Inflammatory macrophage treated with lipopolysaccharide for 4 hours (primary cell): ENCODE measurements around the gene KLF4.

Experiments
- DNase-seq: peaks from one replicate; pipeline ENCODE4 v3.0.0-alpha.2; 2020

Gene KLF4

DNA sequence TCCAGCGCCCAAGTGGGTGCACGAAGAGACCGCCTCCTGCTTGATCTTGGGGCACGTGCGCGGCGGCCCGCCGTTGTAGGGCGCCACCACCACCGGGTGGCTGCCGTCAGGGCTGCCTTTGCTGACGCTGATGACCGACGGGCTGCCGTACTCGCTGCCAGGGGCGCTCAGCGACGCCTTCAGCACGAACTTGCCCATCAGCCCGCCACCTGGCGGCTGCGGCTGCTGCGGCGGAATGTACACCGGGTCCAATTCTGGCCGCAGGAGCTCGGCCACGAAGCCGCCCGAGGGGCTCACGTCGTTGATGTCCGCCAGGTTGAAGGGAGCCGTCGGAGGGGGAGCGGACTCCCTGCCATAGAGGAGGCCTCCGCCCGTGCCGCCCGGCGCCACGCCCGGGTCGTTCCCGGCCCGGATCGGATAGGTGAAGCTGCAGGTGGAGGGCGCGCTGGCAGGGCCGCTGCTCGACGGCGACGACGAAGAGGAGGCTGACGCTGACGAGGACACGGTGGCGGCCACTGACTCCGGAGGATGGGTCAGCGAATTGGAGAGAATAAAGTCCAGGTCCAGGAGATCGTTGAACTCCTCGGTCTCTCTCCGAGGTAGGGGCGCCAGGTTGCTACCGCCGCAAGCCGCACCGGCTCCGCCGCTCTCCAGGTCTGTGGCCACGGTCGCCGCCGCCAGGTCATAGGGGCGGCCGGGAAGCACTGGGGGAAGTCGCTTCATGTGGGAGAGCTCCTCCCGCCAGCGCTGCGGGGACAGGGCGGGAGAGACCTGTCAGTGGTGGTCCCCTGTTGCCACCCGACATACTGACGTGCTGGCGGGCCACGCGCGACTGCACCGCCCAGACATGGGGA is 1.8 kb downstream of the KLF4 start:
- peak; percentile 57 for DNase-seq

DNA sequence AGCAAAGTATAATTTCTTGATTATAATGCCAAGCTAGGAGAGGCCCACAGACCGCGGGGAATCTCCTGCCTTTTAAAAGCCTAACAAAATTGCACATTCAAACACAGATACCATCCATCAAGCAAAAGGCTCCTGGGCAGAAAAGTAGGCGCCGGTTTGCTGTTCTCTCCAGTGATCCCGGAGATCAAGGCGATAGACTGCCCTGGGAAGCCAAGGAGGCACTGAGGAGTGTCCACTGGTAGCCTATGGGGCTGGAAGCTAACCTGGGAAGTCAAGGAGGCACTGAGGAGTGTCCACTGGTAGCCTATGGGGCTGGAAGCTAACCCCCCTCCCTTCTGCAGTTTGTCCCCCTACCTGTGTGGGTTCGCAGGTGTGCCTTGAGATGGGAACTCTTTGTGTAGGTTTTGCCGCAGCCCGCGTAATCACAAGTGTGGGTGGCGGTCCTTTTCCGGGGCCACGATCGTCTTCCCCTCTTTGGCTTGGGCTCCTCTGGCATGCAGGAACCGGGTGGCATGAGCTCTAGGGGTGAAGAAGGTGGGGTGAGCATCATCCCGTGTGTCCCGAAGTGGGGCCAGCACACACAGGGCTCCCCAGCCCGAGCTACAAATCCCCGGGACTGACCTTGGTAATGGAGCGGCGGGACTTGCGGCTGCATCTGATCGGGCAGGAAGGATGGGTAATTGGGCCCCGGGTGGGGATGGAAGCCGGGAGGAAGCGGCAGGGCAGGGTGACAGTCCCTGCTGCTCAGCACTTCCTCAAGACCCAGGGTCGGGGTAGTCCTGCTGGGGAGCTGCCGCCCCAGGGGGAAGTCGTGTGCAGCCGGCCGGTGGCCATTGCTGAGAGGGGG is 2.7 kb downstream of the KLF4 start:
- DNase-seq: peak; percentile 32

DNA sequence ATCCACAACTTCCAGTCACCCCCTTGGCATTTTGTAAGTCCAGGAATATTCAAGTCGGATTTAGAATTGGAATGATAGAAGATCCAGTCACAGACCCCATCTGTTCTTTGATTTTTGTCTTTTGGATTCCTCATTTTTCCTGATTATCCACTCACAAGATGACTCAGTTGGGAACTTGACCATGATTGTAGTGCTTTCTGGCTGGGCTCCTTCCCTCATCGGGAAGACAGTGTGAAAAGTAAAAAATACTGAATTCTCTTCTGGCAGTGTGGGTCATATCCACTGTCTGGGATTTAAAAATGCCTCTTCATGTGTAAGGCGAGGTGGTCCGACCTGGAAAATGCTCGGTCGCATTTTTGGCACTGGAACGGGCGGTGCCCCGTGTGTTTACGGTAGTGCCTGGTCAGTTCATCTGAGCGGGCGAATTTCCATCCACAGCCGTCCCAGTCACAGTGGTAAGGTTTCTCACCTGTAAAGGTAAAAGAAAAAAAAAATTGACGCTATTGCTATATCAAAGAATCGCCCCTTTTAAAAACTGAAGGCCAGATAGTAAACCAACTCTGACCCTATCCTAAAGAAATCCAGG is 4.0 kb downstream of the KLF4 start:
- DNase-seq: no peak

DNA sequence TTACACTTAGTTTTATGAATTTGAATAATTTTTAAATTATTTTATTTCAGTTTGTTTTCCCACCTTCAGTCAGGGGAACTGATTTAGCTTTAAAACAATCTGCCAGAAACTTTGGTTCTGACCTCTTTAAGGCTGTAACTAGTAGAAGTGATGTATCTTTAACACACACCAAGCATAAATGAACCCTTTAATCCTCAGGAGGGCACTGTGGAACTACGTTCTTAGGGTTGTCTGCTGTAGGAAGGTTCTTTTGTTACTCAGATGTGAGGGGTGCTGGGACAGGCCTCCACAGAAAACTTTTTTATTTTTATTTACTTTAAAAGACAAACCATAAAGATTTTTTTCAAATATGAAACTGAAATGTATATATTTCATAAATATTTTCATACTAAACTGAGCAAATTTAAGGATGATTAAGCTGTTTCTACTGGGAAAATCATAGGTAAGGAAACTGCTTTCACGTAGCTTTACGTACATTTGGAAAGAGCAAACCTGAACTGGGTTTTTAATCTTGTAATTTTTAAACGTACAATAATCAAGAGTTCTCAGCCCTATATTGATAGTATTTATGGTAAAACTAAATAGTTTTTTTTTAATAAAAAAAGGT is 5.3 kb downstream of the KLF4 start:
- DNase-seq: peak; percentile 76

DNA sequence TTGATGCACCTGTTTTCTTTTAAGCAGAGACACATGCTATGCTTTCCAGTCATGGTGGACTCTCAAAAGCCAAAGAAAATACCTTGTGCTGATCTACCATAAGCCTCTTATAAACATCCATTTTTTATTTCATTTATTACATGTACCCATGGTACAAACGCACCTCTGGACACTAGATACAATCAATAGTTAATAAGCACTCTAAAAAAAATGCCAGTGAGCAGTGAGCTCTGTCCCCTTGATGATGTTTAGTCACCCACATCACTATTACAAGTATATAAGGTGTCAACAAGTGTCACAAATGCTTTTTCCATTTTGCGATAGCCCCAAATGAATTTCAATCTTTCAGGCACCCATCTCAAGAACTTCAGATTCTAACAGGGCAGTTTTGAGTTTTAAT is 5.9 kb downstream of the KLF4 start:
- DNase-seq: no peak

DNA sequence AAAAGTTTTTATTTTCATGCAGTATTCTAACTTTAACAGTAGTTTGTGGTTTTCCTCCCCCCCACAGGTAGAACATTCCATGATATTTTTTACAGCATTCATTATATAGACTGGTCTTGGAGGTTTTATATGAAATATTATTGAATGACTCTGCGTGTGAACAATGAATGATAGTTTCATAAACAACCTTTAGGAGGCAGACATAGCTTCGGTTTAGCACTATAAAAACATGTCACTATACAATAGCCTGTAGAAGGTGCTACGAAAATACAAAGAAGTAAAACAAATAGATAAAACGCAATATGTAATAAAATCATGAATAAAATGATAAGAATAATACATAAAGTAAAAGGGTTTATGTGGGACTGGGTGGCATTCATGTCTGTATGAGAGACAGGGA is 8.5 kb downstream of the KLF4 start:
- DNase-seq: peak; percentile 28

DNA sequence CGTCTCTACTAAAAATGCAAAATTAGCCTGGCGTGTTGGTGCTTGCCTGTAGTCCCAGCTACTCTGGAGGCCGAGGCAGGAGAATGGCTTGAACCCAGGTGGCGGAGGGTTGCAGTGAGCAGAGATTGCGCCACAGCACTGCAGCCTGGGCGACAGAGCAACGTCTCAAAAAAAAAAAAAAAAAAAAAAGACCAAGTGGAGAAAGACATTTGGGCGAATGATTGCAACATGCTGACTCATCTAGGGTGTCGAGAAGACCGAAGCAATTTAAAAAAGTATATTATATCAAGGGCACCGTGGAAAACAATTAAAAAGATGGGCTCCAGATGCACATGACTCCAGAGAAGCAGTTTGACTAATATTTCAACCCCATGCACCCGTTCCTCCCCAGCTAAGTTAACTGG is 9.2 kb downstream of the KLF4 start:
- DNase-seq: peak; percentile 88

DNA sequence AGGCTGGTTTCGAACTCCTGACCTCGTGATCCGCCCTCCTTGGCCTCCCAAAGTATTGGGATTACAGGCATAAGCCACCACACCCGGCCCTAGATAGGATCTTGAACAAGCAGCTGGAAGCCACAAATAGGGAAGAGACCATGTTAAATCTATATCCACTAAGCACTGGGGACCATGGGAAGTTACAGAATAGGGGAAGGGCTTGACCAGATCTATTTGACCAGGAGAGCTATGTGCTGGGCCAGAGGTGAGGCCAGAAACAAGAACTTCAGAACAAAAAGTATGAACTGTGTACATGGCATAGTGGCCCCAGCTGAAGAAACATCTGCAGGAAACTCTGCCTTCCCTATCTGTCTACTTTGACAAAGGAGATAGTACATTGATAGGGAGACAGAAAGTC is 10.8 kb downstream of the KLF4 start:
- no peak for DNase-seq

DNA sequence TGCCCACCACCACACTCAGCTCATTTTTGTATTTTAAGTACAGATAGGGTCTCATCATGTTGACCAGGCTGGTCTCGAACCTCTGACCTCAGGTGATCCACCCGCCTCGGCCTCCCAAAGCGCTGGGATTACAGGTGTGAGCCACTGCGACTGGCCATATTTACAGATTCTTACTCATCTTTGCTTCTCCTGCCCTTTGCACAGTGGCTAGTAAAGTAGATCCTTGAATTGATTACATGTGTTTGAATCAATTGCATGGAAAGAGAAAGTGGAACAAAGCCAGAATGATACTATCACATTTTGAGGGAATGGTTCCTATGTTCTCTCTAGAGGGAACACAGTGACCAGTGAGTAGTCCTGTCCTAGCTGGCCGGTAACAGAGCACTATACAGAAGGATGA is 15.4 kb downstream of the KLF4 start:
- no peak for DNase-seq

DNA sequence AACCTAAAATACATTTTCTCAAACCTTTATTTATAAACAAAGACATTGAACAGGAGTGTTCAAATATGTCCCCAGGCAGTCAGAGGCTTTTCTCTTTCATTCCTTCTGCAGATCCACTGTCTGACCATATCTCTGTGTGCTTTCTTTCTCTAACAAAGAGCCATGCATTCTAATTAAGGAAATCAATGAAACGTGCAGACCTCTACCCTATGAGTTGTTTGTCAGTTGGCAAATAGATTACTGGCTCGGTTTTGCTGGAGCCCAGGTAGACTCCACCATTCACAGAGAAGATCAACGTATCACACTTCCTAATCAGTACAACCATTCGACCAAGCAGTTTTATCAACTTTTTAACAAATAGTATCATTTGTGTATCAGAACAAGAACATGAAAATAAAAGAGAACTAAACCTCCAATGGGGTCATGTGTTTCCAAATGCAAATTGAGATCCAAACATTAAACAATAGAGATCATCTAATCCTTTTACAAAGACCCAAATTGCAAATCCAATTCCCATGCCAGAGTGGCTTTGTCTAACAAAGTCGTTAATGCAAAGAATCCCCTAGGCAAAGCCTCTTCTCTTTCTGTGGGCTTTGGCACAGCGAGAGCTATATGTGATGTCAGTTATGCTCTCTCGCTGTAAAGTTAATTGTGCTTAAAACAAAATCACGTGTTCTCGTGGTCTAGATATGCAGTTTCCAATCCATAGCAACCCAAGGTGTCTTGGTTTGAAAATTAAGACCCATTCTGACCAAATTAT is 16.8 kb downstream of the KLF4 start:
- no peak for DNase-seq

DNA sequence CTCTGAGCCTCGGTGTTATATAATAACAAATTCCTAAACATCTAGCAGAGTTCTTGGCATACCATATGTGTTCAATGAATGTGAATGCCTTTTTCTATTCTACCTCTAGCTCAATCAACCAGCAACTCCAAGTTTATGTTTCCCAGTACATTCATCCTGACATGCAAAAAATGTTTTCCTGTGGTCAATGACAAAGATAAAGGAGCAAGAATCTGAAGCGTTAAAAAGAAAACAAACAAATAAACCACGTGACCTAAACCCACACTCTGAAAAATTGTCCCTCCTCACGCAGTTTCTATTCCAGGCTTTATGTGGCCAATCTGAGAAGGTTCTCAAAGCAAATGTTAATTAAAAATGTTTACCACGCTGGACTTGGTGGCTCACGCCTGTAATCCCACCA is 18.0 kb downstream of the KLF4 start:
- no peak for DNase-seq

DNA sequence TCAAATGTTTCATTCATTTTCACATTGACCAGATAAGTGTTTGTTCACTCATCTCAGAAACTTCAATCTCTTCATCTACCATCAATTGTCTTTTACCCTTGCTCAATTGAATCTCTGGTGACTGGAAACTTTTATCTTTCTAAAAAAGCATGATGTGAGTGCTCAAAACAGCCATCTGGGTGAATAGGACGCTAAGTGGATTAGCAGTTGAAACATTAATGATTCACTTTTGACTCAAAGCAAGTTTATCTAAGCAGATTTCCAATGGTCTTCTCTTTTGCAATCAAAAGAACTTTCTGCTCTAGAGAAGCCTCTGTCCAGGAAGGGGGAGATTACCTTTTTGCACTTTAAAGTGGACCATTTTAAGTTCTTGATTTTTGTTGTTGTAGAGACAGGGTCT is 22.2 kb downstream of the KLF4 start:
- DNase-seq: no peak

DNA sequence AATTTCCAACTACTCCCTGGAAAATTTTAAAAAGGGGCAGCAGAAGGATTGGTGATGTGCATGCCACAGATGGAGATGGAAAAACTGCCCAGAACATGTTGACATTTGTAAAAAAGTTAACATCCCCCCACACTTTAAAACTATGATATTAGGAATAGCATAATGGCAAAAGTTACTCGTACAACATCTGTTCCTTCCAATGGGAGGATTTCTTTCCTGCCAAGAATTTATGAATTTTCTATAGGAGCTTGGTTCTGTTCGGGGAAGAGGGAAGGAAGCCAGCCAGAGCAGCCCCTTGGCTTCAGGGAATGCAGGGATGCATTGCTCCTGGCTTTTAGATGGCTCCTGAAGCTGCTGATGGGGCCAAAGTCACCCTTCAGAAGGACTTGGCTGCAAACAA is 22.7 kb downstream of the KLF4 start:
- no peak for DNase-seq

DNA sequence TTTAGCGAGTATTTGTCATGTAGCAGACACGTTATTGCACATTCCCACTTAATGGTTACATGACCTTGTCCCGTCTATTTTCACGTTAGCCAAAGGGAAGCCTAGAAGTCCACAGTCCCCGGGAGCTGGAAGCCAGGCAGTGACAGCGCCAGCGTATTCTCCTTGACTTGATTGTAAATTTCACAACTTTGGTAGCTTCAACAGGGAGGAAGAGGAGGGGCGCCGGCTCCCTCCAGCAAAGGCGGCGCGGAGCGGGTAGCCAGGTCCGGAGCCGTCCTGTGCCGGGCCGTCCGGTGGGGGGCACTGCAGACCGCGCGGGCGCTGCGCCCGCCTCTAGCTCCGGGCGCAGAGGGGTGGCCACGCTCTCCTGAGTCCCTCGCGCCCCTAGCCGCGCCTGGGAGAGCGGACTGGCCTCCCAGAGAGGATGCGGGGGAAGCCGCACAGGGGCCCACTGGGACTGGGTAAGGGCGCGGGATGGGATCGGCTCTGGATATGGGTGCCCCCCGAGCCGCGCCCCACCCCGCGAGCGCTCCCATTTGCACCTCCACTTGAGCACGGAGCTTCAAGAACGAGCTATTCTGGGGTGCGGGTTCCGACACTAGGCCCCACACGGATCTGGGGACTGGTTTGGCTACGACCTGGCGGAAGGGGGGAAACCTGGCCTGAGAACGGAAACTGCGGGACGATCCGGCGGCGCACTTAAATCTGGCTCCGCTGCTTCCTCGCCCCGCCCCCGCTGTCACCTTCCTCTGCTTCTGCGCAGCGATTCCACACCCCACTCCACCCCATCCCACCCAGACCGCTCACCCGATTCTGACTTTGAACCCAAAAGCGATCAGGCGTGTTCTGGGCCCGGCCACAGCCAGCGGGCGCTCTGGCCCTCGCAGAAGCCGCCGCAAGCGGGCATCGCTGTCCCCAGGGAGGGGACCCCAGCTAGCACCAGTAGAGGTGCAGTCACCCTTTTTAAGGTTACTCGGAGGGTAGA is 23.8 kb downstream of the KLF4 start:
- DNase-seq: peak; percentile 69

DNA sequence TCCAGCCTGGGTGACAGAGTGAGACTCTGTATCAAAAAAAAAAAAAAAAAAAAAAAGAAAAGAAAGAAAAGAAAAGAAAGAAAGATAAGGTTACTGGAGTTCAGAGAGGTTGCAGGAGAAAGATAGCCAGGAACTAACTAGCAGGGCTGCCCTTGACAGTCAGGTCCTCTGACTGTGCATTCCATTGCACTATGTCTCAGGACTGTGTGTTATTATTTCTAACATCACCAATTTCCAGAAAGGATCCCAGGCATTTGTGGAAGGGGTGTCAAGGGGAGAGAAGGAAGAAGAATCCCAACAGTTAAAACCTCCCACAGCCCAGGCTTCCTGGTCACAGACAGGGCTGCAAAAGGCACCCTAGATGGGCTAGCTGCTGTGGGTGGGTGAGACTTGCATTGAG is 25.1 kb downstream of the KLF4 start:
- no peak for DNase-seq

DNA sequence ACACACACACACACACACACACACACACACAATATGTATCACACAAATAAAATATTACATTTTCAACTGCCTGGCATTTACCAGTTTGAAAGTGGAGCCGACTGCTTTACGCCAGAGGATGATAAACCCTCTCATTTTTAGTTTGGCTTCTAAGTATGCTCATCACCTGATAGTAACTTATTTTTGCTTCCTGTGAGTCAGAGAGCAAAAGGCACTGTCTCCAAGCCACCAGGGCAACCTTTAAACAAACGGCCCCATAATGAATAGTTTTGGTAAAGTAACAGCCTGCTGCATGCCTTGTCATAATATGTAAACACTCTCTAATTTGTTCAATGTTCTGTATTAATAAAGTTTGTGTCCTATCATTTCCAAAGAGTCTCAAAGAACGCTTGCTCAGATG is 26.9 kb downstream of the KLF4 start:
- DNase-seq: no peak

DNA sequence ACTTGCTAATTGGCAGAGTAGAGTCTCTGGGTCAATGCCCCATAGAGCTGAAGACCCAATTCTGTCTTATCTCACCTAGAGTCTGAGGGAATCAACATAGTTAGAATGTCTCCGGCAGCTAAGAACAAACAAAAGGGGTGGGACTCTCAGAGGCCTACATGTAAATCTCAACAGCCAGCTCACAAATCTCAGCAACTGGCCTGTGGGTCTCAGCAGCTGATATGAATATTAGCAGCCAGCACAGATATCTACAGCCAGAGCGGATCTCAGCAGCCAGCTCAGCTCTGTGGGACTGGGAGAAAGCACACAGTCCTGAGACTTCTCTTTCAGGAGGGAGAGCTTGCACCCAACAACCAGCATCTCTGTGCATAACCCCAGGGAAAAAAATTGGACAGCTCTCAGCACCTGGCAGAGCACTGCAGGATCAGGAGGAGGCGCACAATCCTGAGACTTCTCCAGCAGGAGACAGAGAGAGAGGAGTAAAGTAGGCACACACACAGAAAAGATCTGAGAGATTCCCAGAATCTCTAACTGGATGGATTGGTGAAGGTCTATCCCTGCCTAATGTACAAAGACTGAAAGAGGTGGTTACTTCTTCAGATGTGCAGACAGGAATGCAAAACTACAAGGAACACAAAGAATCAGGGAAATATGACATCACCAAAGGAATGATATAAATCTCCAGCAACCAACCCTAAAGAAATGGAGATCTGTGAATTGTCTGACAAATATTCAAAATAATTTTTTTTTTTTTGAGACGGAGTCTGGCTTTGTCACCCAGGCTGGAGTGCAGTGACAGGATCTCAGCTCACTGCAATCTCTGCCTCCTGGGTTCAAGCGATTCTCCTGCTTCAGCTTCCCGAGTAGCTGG is 29.2 kb downstream of the KLF4 start:
- DNase-seq: no peak

DNA sequence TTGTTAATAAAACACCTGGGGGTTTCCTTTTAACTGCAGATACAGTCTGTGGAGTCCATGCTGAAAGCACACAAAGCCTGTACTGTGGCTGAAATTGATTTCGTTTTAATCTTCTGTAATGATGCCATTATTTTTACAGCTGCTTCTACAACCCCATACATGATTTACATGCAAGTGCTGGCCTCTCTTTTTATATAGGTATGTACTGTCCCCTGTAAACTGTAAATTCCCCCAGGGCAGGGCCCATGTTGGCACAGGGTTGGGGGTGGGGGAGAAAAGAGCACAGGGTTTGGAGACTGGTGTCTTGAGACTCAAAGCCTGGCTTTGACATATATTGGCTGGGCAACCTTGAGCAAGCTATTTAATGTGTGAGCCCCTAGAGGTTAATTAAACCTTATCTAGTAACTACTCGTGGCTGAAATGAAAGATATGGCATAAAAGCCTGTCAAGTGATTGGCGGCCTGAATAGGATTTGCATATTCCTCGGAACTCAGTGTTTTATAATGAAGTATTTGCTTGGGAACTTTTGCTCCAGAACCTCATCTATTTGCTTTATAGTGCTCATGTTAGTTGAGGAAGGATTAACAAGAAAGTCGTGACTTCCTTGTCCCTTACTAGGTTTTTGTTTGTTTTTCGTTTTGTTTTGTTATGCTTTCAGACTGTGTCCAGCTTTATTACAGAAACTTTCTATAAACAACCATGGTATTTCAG is 34.0 kb downstream of the KLF4 start:
- no peak for DNase-seq

DNA sequence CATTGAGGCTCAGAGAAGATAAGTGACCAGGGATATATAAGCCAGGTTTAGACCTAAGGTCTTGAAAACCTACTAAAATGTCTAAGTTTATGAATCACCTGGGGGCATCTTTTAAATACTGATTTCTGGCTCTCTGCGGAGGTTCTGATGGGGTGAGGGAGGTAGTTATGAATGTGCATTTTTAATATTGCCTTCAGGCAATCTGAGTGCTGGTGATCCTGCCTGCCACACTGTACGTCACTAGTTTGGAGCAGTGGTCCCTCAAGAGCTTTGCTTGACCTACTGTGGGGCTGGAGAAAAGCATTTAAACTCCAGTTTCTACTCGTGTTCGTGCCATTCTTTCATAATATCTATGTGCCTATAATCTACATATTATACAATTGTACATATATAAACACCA is 36.1 kb downstream of the KLF4 start:
- no peak for DNase-seq

DNA sequence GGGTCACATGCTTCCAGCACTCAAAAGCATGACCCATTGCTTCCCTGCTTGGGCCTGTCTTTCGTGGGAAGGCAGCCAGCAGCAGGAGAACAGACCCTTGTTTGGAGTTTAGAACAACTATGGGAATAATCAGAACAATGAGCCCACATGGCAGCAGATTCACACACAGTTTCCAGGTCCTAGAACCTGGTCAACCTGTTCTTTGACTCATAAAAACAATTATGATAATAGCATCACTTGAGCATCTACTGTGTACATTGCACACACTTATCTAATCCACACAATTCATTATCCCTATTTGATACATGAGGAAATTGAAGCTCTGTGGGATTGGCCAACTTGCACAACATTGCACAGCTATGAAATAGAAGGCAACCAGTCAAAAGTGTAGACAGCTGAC is 41.7 kb downstream of the KLF4 start:
- DNase-seq: no peak
